ENCODE results near the gene TNNI2.
A peak's percentile ranks its signal among the peaks of the same experiment; 100 is the strongest.

- peak; percentile 61 to 76 for TF ChIP-seq CTCF (IDR thresholded peaks at IDR 0.05; ENCODE audit: extremely low read depth in 1 of 2, insufficient read depth in 1 of 2, low read depth in 1 of 2, low read length in 2 of 2)
- no peak for TF ChIP-seq EZH2 (IDR thresholded peaks at IDR 0.05; ENCODE audit: borderline replicate concordance, low read depth, low read length, severe bottlenecking)
- no peak for TF ChIP-seq POLR2A (IDR thresholded peaks at IDR 0.05; ENCODE audit: low read depth, low read length)
- TF ChIP-seq POLR2AphosphoS5 (IDR thresholded peaks at IDR 0.05; ENCODE audit: insufficient read depth, low read depth, low read length), result no peak
- no peak for TF ChIP-seq FOS (IDR thresholded peaks at IDR 0.05; ENCODE audit: borderline replicate concordance, insufficient read depth, low read length)
These were observed 37.7 kb downstream of the TNNI2 start for GRCh38 chr11:1876361-1877063.
